Renal pelvis (tissue), 4 donors: ENCODE results near the gene KCNJ10. TPM values are rescaled to one million over a fixed set of nuclear protein-coding genes. Genes with fewer than 3 reads are reported as not detected.

Source experiments
- DNase-seq: peaks from one replicate; pipeline ENCODE4 v3.0.0-alpha.2; 2013
- polyA plus RNA-seq, 3 donors: library from polyadenylated mRNA; unstranded; fragments of 120-200 nt; gene quantifications; one replicate each; pipeline ENCODE4 v1.2.1, GENCODE V29; 2013; ENCODE audit not compliant: insufficient read length in 3 of 3

KCNJ10 gene
- polyA plus RNA-seq, 3 donors = 20.5 to 24.7 (median 22.3) TPM

- no peak for DNase-seq
These were observed 75.1 kb downstream of the KCNJ10 start for GRCh38 chr1:159994896-159995295.

DNA sequence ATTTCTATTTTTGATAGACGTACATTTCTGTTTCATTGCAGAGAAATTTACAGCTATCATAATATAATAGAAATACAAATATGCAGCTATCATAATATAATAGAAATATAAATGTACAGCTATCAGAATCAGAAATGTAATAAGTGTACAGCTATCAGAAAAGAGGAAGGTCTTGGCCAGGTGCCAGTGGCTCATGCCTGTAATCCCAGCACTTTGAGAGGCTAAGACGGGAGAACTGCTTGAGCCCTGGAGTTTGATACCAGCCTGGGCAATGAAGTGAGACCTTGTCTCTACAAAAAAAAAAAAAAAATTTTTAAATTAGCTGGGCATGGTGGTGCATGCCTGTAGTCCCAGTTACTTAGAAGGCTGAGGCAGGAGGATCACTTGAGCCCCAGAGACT, 76.0 kb downstream of the KCNJ10 start:
- DNase-seq = no peak

DNA sequence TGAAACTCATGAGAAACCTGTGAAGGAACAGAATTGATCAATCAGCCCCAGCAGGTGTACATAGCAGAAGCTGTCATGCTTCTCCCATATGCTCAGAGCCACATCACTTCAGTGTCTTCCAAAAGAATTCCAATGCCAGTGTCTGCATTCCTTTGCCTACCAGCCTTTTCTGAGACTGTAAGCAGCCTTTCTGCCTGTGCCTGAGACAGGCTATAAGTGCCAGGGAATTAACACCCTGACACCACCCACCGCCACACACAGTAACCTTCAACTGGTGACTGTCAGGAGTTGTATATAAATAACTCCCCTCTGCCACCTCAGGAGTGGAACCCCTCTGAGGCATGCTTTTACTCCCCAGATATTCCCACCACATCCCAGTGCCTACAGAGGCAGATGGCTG, 77.8 kb downstream of the KCNJ10 start:
- no peak for DNase-seq

- DNase-seq = no peak
These were observed 78.4 kb downstream of the KCNJ10 start for GRCh38 chr1:159991513-159991912.

DNA sequence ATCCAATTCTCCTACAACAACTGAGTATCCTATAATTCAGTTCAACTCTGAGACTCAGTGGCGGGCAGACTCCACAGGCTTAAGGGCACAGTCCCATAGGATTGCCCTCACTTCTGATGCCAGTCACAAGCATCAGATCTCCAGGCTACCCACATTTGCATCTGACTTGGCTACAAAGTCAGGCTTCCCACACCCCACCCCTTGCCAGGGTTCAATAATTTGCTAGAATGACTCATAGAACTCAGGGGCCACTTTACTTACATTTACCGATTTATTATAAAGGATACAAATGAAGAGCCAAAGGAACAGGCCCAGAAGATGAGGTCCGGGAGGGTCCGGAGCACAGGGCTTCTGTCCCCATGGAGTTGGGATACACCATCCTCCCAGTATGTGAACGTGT, 80.0 kb downstream of the KCNJ10 start:
- DNase-seq = no peak

DNA sequence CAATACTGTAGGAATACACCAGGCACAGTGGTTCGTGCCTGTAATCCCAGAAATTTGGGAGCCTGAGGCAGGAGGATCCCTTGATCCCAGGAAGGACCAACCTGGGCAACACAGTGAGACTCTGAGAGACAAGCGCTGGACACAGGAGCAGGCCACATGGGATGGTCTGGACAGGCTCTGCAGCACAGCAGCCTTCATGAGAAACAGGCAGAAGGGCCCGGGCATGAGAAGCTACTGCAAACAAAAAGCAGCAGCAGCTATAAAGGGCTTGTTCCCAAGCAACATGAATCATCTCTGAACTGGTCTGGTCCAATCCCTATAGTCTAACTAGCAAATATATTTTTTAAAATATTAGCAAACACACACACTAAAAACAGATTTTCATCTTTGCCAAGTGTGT, 80.4 kb downstream of the KCNJ10 start:
- no peak for DNase-seq

DNA sequence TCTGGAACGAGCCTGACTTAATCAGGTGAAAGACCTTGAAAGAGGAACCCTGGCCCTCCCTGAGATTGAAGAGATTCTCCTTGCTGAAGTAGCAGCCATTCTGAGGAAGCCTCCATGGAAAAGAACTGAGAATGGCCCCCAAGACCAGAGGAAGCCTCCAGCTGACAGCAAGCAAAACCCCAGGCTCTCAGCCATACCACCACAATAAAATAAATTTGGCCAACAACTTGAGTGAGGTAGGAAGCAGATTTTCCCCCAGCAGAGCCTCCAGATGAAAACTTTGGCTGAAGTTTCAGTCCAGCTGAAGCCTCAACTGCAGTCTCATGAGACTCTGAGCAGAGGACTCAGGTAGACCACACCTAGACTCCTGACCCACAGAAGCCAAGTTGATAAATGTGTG, 82.0 kb downstream of the KCNJ10 start:
- no peak for DNase-seq

DNA sequence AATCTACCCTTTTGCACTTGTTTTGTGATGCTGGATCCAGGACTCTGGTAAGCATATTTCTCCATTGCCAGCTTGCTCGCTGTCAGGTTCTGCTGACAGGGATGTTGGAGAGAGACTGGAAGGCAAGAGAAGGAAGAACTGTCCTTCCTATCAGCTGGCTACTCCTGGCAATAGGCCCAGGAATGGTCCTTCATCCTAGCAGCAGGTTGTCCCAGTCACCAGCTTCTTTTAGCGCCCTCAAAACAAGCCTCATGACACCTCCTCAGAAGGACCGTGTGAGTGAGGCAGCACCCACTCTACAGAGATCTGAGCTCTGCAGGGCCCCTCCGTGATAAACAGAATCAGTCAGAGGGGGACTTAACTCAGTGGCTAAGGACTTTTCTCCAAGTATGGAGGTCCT, 82.8 kb downstream of the KCNJ10 start:
- DNase-seq = no peak

- DNase-seq = no peak
These were observed 83.4 kb downstream of the KCNJ10 start for GRCh38 chr1:159986531-159986930.

- no peak for DNase-seq
These were observed 83.9 kb downstream of the KCNJ10 start for GRCh38 chr1:159986093-159986492.

DNA sequence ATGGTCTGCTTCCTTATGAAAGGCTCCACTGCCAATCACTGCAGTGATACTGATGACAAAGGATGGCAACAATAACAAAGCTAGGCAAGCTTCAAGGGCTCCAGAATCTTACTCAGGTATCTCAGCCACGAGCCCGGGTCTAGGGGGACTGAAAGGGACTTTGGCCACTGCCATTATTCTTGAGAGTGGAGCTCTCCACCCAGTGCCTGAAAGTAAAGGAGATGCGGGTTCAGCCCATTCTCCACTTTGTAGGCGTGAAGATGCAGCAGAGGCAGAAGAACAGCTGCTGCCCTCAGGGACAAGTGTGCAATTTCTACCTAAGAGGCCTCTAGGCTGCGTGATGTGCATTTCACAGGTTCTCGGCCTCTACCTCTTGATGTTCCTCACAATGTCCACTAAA, 84.5 kb downstream of the KCNJ10 start:
- no peak for DNase-seq

GRCh38 chr1:159983681-159984080, 86.3 kb downstream of the KCNJ10 start:
- no peak for DNase-seq

GRCh38 chr1:159982280-159982679, 87.7 kb downstream of the KCNJ10 start:
- DNase-seq = no peak

- DNase-seq = no peak
These were observed 88.5 kb downstream of the KCNJ10 start for GRCh38 chr1:159981351-159982055.

DNA sequence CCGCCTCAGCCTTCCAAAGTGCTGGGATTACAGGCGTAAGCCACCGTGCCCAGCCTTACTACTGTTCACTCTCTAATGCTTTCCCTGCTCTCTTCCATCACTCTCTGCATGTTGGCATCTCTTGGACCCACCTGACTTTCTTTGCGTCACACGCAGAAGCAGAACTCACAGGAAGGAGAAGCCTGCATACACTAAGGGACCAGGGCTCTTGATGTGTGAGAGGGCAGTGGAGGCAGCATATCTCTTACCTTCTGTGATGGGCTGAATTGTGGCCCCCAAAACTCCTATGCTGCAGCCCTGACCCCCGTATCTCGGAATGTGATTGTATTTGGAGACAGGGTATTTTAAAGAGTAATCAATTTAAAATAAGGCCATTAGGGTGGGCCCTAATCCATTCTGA, 89.2 kb downstream of the KCNJ10 start:
- DNase-seq = no peak

- no peak for DNase-seq
These were observed 89.9 kb downstream of the KCNJ10 start for GRCh38 chr1:159980076-159980475.

DNA sequence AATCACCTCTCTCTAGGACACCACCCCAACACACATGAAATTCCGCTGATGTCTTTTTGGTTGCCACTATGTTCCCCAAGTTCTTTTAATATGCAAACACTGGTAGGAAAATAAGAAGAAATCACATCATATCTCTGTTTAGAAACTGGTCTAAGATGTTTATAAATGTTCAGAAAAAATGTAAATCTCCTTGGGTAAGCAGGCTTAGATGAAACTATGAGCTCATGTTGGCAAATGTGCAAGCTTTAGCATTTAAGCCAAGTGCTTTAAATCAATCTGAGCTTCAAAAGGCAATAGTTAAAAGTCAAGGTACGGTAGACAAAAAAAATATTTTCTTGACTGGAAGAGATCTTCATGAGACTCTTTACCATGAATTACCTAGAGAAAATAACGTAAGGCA, 90.7 kb downstream of the KCNJ10 start:
- DNase-seq = no peak

DNA sequence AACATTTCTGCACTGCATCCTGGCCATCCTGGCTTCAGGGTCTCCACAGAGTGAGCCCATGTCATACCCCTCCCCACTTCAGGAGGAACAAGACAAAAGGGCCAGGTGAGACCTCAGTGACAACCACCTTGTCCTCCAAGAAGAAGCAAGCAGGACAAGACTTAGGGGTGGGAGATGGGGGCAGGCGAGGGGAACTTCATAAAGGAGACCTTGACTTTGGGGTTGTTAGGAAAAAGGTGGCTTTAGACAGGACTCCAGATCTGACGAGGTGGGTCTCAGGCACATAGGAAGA, 91.9 kb downstream of the KCNJ10 start:
- DNase-seq = no peak

DNA sequence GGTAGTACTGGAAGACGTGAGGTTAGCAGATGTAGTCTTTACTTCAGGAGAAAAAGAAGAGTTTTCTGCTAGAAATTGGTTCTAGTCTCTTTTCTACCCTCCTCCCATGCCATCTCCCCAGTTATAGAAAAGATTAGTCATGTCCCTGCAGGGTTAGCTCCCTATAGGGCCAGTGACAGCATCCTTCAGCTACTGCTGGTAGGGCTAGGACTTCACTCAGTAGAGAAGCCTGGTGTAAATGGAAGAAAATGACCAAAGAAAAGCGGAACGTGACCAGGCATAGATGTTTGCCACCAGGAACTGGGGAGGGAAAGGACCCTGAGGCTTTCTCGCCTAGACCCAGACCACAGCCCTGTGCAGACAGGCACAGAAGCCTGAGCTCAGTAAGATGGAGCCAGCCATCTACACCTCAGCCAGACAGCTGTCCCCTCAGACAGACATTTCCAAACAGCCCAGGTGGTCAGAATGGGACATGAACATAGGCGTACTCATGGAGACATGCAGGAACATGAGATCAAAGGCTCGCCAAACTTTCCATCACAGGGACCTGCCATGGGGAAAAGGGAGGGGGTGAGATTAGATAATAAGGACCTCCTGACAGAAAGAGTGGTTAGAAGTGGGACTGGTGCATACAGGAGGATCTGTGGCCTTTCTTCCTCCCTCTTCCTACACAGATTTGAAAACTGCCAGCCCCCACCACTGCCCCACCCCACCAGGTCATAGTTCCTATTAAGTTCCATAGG, 92.4 kb downstream of the KCNJ10 start:
- DNase-seq = no peak

- no peak for DNase-seq
These were observed 95.5 kb downstream of the KCNJ10 start for GRCh38 chr1:159974350-159974965.

DNA sequence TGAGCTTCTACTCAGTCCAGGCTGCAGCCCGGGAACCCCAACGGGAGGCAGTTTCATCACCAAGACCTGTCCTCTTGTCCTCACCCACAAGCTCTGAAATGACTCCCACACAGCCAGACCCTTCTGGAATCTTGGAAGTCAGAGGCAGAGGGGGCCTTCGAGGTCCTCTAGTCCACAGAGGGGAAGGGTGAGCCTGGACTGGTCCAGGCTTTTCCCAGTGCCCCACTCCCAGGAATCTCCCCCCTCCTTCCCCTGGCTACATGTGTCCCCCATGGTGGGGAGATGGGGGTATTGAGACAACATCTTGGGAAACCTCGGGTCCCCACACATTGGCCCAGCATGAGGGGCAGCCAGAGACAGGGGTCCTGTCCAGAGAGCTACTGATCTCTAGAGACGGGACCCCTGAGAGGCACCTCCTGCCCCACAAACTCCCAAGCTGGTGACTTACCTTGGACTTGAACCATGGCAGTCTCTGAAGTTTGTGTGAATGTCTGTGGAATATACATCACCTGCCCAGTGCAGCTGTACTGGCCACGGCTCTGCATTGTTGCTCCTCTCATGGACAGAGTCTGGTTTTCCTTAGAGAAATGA, 96.5 kb downstream of the KCNJ10 start:
- DNase-seq = no peak

DNA sequence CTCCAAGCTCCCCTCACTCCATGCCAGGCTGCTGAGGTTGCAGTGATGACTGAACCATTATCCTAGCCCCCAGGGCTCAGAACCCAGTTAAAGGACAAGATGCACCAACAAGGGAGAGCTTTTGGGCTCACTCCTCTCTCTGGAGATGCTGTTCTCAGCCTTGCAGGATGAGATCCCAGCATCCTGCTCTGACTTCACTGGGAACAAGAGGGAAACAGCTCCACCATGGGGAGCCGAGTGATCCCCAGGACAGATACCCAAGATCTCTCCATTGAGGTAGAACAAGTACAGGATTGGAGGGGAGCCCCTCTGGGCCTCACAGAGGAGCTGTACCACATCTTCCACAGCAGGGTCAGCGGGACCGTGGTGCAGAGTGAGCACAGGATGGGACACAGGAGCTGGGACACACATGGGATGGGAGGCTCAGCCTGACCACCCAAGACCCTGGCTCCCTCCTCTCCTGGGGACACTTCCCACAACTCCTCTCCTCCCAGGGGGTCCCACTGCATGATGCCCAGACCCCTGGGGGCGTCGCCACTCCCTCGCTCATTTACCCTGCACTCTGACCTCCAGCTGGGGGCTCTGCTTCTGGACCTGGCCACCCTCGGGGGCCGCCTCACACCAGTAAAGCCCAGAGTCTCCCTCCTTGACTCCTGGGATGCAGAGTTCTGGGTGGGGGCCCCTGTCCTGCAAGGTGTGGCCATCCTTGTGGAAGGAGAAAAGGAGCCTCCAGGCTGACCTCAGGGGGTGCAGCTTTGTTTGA, 97.3 kb downstream of the KCNJ10 start:
- DNase-seq = no peak
